ENCODE results near the gene KIRREL3.

KIRREL3 gene

DNA sequence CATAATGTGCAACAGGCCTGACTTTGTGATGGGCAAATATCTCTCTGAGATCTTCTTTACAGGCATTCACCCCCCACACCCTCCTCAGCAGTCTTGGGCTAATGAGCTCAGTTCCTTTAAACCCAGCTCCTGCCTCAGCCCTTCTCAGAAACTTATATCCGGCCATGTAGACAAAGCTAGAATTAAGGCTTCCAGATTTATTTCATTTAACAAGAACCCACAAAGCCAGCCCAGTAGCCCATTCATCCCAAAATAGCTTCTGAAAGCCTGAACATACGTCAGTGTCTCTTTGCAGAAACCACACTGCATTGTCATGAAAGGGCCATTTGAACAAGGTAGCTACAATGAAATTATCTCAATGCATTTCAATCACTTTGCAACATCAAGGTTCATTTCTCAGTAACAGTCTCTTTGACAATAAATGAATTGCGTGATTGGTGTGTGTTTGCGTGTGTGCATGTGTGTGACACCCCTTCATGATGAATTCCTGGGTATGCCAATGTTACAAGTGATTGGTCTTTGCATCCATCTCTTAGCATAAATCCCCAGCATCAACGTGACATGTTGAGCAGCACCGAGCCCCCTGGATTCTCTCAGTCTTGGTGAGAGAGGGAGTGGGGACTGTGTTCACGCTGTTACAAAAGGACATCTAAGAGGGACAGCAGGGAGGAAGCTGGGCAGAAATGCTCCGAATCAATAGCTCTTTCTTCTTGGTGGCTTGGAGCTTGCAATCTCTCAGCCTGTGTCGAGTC lies 299.6 kb downstream of the KIRREL3 start:
- FAIRE-seq = no peak

DNA sequence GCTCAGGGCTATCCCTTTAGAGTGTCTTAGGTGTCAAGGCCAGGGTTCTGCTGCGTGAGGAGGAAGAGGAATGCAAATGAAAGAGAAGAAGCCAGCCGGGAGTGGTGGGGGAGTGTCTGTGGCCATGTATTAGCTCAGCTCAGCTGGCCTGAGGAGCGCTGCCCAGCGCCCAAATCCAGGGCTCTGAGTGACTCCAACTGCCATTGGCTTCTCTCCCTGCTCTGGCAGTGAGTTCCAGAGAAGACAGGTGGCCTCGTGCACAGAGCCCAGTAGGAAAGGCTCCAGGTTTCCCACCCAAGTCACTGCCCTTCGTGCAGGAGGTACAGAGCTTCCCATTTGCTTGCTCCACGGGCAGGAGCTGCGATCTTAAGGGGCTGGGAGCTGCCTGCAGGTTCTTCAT lies 302.0 kb downstream of the KIRREL3 start:
- FAIRE-seq = no peak

DNA sequence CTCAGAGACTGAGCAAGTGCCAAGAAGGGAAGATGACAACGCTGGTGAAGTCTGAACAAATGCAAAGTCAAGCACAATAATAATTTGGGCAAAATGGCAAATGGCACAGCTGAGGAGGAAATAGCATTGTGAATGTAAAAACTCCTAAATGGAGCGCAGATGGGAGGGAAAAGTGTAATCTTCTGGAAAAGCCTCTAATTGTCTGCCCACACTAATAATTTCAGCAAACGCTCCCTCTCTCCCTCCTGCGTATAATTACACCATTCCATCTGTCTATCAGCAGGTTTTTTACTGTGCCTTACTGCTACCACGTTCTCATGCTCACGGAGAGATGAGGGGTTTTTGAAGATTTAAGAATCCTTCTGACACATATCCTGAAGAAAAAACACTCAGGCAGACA lies 302.6 kb downstream of the KIRREL3 start:
- no peak for FAIRE-seq

DNA sequence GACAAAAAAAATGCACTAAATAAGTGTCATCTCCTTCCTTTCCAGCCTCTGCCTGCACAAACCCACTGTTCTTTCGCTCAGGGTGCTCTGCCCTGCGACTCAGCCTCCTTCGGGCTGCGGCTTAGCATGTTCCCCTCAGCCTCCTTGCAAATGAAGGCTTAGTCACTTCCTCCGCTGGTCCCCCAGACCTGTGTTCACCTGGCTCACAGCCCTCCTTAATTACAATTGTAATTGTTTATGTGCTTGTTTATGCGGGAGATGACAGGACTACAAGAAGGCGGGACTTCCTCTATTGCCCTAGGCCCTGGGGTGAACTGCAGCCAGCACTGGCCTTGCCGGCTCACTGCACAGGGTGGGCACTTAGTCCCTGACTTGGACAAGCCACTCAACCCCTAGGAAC lies 303.6 kb downstream of the KIRREL3 start:
- no peak for FAIRE-seq

DNA sequence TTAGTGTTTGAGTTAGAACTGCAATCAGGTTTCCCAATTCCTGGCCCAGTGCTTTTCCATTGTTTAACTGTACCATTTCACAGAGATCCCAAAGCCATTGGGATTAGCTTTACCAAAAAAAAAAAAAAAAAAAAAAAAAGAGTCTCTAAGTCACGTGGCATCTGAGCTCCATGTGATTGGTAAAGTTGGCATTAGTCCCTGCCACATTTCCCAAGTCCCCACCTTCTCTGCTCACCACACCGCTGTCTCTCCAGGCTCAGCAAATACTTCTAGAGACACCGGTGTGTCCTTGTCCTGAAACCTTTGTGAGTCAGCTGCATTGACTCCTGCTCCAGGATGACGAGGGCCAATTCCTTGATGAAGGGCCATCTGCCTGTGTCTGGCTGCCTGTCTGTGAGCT lies 305.3 kb downstream of the KIRREL3 start:
- no peak for FAIRE-seq

DNA sequence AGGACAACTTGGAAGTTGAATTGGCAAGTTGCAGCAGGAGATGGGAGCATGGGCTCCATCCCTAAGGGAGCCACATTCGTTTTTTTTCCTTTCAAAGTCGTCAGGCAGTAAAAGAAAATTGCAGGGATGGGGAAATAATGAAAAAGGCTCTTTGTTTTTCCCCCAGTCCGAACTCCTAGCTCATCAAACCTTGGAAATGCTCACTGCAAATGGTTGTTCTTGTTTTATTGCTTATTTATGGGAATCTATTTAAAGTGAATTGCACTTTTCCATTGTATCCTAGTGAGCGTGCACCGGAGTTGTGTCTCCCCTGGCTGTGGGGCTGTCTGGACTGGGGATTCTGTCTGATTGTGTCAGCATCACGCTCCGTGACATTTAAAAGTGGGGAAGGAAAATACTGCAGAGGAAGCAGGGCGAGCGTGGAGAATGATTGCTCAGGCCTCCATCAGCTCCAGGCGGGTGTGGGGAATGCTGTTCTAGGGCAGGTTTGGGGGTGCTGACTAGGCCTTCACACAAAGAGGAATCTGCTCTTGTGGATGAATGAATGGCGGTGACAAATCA lies 306.4 kb downstream of the KIRREL3 start:
- no peak for FAIRE-seq

DNA sequence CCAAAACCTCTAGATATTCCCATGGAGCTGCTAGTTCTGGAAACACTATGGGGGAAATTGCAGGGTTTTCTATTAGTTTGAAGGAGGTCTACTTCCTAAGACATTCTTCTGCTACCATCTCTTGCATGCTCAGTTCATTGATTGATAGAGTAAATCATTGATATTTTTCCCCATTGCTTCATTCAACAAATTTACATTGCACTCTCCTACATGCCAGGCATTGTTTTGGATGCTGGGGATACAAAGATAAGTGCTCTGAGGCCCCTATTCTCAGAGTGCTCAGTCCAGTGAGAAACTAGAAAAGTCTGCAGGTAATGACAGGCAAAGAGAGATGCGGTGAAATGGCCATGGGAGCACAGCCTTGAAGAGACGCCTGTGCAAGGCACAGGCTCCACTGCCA lies 313.1 kb downstream of the KIRREL3 start:
- FAIRE-seq = no peak

DNA sequence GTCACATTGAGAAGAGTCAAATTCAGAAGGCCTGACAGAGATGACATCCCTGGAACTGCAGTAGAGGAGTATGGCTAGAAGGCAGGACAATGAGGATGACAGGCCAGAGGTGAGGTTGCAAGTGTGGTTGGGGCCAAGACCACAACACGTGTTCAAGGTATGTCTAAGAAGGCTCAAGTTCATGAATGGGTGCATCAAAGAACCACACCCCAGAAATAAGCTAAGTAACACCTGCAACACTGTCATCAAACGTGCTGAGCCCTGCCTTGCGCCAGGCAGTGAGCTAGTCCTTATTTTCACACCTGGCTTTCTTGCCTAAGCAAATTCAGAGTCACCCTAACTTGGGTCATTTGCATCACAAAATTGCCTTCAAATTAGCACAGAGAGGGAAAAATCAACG lies 313.6 kb downstream of the KIRREL3 start:
- no peak for FAIRE-seq

DNA sequence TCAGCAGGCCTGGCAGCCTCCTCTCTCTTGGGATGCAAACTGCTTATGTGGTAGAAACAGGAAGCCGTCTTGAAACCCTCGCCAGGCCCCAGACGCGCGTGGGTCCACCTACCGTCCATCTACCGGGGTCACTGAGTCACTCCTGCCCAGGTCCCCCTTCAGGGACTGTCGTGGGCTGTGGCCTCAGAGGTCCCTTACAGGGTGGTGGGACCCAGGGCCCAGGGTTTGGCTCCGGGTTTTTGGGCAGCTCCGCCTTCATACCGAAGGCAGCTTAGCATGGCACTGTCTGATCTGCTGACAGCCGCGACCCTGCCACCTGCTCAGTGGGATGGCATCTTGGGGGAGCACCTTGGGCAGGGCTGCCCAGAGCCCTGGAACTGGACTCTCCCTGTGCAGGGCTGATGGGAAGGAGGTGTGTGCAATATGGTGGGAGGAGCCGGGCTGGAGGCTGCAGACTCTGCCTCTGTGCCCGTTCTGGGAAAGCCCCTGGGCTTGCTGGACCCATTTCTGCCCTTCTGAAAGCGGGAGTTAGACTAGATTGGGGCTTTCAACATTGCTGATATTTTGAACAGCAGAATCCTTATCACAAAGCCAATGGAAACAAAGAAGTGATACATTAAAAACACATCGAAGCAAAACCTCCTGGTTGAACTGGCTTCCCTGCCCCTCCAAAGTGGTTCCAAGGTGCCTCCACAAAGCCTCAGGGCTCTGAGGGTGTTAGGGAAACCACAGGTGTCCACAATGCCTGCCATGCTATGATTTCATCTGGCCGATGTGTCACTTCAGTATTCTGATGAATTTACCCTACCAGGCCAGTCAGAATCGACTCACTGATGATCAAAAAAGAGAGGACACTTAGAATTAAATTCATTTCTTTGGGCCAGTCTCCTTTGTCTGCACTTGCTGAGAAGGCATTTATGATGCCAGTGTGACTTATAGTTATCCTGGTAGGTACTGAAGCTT lies 316.5 kb downstream of the KIRREL3 start:
- no peak for FAIRE-seq

DNA sequence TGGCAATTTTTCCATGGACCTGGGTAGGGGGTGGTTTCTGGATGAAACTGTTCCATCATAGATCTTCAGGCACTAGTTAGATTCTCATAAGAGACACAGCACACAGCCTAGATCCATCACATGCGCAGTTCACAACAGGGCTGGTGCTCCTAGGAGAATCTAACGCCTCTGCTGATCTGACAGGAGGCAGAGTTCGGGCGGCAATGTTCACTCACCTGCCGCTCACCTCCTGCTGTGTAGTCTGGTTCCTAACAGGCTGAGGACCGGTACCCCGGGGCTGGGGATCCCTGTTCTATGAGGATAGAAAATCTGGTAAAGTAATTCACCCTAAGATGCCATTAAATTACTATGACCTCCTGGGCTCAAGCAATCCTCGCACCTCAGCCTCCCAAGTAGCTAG lies 318.0 kb downstream of the KIRREL3 start:
- FAIRE-seq = no peak

DNA sequence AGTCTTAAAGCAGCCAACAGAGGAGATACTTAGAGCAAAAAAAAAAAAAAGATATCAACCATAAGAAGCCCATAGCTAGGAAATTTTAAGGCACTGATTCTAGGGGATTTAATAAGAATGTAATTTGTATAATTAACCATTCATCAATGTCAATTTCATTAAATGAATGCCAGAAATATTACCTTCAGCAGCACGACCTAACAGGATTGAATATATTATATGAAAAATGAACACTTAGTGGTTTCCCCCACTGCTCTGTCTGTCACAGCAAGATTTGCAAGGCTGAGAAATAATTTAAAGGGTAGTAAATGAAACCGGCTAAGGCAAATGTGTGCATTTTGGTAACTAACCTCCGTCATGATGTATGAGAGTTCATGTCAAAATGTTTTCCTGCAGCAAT lies 319.9 kb downstream of the KIRREL3 start:
- FAIRE-seq = no peak

DNA sequence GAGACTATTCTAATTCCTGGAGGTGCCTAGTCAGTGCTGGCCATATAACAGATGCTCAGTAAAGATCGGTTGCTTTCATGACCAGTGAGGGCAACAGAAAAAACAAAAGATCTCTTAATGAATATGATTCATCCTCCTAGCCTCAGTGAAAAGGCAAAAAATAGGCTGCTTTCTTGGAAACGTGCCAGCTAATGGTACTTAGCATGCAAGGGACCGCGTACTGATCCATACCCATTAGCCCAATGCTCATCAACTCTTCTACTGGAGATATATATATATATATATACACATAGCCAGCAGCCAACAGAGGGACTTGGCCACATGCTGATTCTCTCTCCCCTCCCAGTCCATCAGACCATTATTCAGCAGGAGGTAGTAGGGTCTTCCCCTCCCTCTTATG lies 320.4 kb downstream of the KIRREL3 start:
- FAIRE-seq = no peak

DNA sequence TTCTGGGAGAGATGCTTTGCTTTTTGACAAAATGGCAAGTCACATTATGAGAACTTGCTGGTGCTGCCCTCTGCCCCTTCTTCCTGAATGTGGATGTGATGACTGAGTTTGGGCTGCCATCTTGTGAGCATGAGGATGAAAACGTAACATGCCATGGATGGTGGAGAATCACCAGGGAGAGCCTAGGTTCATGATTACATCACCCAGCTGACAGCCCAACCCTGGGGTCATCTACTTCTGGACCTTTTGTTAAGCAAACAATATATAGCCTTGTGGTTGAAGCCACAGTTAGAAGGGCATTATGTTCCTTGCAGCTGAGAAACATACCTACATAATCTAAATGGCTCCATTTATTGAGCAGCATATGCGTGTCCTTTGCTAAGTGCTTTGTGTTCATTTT lies 321.5 kb downstream of the KIRREL3 start:
- FAIRE-seq = no peak

DNA sequence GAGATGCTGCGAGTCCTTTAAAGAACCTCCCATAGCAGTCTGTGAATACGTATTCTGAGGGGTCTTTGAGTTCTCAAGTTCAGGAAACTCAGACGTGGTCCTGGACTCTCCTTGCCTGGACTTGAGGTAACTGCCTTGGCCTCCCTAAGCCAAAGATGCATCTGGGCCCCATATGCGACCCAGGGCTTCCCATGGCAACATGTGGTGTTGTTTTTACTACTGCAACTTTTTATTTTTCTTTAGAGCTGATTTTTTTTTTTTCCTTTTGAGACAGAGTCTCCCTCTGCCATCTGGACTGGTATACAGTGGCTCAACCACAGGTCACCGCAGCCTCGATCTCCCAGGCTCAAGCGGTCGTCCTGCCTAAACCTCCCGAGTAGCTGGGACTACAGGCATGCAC lies 324.0 kb downstream of the KIRREL3 start:
- no peak for FAIRE-seq

DNA sequence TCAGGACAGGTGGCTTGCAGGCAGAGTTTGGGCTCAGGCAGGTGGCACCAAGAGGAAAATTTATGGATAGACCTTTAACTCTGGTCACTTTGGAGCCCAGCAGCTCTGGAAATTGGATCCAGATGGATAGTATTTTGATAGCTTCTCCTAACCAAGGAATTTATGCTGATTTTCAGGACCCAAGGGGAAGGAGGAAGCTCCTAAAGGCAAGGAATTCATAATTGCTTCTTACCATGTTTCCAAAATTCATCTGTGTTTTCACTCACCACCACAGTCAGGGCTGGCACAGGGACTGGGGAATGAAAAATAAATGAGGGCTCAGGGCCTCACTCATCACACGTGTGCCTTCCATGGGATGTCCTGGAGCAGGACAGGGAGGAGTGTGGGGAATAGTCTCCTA lies 327.3 kb downstream of the KIRREL3 start:
- no peak for FAIRE-seq

DNA sequence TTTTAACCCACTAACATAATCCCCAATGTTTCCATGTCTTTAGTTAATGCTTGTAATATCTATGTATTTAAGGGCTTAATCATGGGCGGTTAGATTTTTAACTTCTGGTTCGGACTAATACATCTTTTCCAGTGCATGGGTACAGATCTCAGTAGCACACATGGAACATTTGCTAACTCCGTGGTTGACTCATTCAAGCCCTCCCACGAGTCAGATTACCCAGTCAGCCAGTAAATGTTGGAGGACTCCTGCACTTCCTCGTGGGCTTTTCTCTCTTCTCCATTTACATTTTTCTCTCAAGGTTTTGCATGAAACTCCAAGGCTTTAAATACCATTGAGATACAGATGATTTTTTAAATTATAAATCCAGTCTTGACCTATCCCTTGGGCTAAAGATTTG lies 331.2 kb downstream of the KIRREL3 start:
- no peak for FAIRE-seq

DNA sequence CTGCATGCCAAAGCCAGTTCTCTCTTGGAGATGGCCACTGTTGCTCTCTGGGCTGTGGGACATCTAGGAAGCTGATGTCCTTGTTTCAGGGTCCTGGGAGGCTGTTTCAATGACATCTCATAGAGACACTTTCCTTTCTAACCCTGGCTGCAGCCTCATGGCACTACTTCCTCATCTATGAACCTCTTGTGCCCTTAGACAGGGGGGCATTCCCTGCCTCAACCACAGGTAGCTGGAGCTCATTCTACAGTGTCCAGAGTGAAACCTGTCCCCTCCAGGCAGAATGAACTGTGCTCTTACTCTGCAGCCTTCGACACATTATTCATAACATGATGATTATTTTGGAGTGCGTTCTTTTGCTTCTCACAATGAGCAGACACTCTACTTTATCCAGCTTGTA lies 335.9 kb downstream of the KIRREL3 start:
- FAIRE-seq = no peak

DNA sequence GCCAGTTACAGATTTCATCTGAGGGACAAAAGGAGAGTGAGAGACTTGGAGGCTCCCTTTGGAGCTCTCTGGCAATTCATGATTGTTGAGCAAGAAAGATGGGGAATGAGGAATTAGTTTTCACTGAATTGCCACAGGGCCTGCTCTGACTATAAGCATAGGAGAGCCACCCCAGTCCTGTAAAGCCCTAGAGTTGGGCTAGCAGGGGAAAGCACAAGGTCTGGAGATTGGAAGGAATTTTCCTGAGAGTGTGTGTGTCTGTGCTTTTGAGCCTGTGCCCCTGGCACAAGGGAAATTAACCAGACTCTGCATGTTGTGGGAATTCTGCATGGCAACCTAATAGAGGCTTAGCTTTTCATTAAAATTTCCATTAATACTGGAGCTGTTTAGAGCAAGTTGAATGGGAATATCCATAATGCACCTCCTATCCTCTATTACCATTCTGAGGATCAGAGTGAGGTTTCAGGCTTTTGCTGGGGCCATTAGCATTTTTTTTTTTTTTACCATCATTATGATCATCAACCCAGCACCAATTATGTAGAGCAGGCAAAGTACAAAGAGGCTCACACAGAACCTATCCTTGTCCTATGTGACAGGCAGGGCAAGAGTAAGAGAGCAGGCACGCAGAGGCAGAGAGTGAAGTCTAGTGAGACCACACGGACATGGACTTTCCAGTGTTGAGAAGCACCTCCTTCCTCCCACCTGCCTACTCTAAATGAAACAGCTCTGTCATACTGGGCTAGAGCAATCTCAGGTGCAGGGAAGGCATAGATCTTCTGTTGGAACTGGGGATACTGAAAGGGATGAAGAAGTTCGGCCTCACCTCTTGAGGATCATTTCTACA lies 336.6 kb downstream of the KIRREL3 start:
- FAIRE-seq = no peak

DNA sequence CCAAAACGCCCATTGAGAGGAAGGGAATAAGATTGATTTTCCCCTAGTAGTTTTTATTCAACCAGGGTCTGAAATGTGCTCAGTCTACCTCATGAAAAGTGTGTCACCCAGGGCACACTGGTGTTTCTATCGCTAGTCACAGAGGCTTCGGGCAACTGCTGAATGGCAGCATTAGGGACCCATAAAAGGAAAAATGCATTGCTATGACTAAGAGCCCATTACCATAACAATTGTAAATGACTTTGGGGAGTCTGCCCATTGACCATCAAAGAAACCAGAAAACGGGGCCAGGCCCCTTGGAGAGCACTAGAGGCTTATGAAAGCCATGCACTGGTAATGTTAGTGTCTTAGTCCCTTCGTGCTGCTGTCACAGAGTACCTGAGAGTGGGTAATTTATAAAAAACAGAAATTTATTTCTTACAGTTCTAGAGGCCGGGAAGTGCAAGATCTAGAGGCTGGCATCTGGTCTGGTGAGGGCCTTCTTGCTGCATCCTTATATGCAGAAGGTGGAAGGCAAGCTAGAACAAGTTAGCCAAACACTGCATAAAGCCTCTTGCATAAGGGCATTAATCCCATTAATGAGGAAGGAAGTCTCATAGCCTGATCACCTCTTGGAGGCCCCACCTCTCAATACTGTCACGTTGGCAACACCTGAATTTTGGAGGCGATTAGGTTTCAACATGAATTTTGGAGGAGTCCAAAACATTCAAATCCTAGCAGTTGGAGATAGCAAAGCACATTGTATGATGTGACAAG lies 338.4 kb downstream of the KIRREL3 start:
- FAIRE-seq = no peak

DNA sequence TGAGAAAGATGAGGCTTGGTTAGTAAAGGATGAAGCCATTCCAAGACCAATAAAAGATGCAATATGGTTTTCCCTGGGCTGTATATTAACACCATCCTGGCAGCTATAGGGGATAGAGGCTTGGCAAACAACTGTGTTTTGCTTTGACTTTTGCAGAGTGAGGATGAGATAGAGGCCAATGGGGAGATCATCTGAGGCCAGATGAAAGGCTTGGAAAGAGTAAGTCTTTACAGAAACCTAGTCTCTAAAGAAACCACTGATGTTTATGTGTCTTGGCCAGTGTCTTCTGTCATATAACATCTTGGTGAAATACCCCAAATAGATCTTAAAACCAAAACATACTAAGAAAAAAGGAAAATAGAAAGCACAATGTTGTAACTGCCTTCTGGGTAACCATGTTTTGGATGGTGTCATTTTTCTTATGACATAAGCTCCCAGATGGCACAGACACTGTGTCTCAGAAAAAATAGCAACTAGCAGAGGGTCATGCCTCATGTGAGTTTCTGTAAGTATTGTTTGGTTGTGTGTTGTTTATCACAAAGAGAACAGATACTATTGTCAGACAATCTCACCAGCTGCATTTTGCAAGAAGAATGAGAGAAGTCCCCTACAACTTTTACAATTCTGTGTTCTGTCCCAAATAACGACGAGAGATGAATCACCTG lies 339.7 kb downstream of the KIRREL3 start:
- no peak for FAIRE-seq

DNA sequence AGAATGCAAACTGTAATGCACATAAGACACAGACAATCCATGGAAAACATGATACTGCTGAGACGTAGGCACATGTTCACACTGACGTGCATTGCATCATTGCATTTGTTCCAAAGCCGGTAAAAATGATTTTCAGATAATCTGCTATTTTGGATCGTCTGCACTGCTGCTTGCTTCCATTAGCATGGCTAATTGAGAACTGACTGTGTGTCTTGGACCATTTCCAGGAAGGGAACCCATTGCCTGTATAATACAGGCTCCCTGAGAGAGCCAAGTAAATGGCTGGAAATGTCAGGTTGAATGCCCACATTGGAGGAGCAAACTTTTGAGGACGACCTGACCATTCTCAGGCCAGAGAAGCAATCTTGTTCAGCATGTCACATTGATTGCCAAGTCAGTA lies 340.2 kb downstream of the KIRREL3 start:
- FAIRE-seq = no peak
